ENCODE data around the gene MACO1.
"Not testable (repeated sequence)": the region's sequence is repeated elsewhere in the genome, so short reads cannot be mapped to it uniquely, and the experiment has no call there.

- TF ChIP-seq, protein P1, sequence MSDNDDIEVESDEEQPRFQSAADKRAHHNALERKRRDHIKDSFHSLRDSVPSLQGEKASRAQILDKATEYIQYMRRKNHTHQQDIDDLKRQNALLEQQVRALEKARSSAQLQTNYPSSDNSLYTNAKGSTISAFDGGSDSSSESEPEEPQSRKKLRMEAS (IDR thresholded peaks at IDR 0.05) = not testable (repeated sequence)
- TF ChIP-seq EP300 (IDR thresholded peaks at IDR 0.05); CTCF (IDR thresholded peaks at IDR 0.05); POLR2A (IDR thresholded peaks at IDR 0.05; ENCODE audit: low read length); MYC (IDR thresholded peaks at IDR 0.05; ENCODE audit: borderline replicate concordance, low read length); CBX2 (IDR thresholded peaks at IDR 0.05; ENCODE audit: borderline replicate concordance, low read depth): not testable (repeated sequence)
- TF ChIP-seq, protein P2, sequence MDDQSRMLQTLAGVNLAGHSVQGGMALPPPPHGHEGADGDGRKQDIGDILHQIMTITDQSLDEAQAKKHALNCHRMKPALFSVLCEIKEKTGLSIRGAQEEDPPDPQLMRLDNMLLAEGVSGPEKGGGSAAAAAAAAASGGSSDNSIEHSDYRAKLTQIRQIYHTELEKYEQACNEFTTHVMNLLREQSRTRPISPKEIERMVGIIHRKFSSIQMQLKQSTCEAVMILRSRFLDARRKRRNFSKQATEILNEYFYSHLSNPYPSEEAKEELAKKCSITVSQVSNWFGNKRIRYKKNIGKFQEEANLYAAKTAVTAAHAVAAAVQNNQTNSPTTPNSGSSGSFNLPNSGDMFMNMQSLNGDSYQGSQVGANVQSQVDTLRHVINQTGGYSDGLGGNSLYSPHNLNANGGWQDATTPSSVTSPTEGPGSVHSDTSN (IDR thresholded peaks at IDR 0.05) = not testable (repeated sequence)
These were observed 10.0 kb upstream of the MACO1 start, which contains the start of gene RHCE for GRCh38 chr1:25420715-25421114.

All from A549 (cell line).